Measurements from ENCODE around the gene ARNT2.

Gene ARNT2

GRCh38 chr15:80604583-80605575 is 200.7 kb downstream of the ARNT2 start:
- no peak for TF ChIP-seq CTCF (IDR thresholded peaks at IDR 0.05; ENCODE audit: borderline replicate concordance, control extremely low read depth, extremely low read depth, insufficient read depth, missing control alignments)
- no peak for DNase-seq (ENCODE audit: low spot score)
- in situ Hi-C loops (cut with MboI; ENCODE audit: low sequenced_read_pairs, unreplicated experiment), result no loop called here

DNA sequence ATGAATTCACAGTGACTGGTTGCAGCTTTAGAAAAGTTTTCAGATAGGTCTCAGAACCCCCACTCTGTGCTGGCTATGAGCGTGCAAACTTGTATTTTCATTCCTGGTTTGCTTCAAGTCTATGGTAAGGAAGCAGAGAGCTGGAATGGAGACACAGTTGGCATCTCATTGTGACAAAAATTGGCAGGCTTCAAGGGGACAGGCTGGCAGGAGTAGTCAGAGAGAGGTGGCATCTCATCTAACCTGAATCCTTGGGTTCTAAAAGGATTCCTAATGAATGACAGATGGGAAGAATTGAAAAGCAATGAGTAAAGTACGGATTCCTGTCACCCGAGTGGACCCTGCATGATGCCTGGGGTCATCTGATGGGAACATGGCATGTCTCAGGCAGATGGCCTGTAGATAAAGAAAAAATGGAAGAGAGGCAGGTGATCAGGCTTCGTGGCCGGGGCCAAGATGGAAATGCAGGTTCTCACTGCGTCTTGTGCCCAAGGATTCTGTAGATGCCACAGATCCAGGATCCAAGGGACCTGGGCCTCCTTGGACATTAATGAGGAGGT is 201.5 kb downstream of the ARNT2 start:
- in situ Hi-C loops (cut with MboI; ENCODE audit: low sequenced_read_pairs, unreplicated experiment), result no loop called here
- no peak for DNase-seq (ENCODE audit: low spot score)
- TF ChIP-seq CTCF (IDR thresholded peaks at IDR 0.05; ENCODE audit: borderline replicate concordance, control extremely low read depth, extremely low read depth, insufficient read depth, missing control alignments), result no peak

GRCh38 chr15:80606511-80607071 is 202.4 kb downstream of the ARNT2 start:
- in situ Hi-C loops (cut with MboI; ENCODE audit: low sequenced_read_pairs, unreplicated experiment), result no loop called here
- TF ChIP-seq CTCF (IDR thresholded peaks at IDR 0.05; ENCODE audit: borderline replicate concordance, control extremely low read depth, extremely low read depth, insufficient read depth, missing control alignments), result no peak
- no peak for DNase-seq (ENCODE audit: low spot score)

DNA sequence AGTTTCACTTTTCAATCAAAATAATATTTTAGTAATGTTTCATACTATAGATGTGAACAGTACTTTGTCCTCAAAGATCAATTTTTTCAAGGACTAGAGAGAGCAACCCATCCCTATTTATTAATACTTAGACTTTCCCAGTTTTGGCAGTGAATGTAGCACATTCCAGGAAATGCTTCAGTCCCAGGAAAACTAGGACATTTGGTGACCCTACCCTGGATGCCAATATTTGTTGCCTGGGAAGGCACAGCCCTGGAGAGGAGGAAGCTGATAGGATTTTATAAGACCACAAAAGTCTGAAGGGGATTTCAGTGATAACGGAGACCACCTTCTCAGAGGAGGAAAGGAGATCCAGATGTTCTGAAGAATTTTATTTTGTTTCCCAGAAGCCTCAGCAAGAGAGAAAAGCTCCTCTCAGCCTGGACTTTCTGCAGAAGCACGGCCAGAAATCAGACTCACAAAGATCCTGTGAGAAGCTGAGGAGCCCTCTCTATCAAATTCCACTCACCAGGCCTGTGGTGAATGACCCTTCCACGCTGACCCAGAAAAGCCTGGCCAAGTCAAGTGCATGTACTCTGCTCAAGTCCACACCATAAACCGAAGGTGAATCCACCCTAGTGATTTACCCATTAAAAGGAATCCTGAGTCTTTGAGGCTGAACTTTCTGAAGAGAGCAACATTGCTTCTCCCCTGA is 203.3 kb downstream of the ARNT2 start:
- in situ Hi-C loops (cut with MboI; ENCODE audit: low sequenced_read_pairs, unreplicated experiment), result no loop called here
- no peak for DNase-seq (ENCODE audit: low spot score)
- TF ChIP-seq CTCF (IDR thresholded peaks at IDR 0.05; ENCODE audit: borderline replicate concordance, control extremely low read depth, extremely low read depth, insufficient read depth, missing control alignments), result no peak

GRCh38 chr15:80608688-80609087 is 204.5 kb downstream of the ARNT2 start:
- no peak for TF ChIP-seq CTCF (IDR thresholded peaks at IDR 0.05; ENCODE audit: borderline replicate concordance, control extremely low read depth, extremely low read depth, insufficient read depth, missing control alignments)
- in situ Hi-C loops (cut with MboI; ENCODE audit: low sequenced_read_pairs, unreplicated experiment), result no loop called here
- no peak for DNase-seq (ENCODE audit: low spot score)

DNA sequence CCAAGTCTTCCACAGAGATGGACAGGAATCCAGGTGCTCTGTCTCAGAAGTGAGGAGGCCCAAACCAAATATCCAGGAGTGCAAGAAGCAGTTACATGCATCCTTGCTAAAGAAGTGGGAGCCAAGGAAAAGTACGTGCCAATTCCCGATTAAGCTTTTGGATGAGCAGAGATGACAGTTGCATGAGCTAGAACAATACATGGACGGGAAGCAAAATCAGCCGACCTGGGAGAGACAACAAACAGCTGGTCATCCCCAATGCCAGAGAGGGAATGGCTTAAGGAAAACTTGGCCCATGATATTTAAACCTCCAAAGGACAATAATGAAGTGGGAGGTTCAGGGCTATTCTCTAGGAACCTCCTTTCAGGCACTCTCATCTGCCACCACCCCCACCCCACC is 204.9 kb downstream of the ARNT2 start:
- in situ Hi-C loops (cut with MboI; ENCODE audit: low sequenced_read_pairs, unreplicated experiment), result no loop called here
- no peak for DNase-seq (ENCODE audit: low spot score)
- TF ChIP-seq CTCF (IDR thresholded peaks at IDR 0.05; ENCODE audit: borderline replicate concordance, control extremely low read depth, extremely low read depth, insufficient read depth, missing control alignments), result no peak

Data from GM13976 (cell line).